Mononuclear cell (primary cell): Measurements from ENCODE around the gene GPR12. TPM values are rescaled to one million over a fixed set of nuclear protein-coding genes. Genes with fewer than 3 reads are reported as not detected.

Experiments used
- H3K27me3 ChIP-seq: 2 replicates; pipeline ENCODE4 v1.6.0; 2011; ENCODE audit warnings: low read length, control low read depth; ENCODE audit not compliant: insufficient read depth
- H3K4me1 ChIP-seq: 2 replicates; pipeline ENCODE4 v1.5.1; 2011; ENCODE audit warnings: mild to moderate bottlenecking, low read length, control low read depth; ENCODE audit not compliant: insufficient read depth
- H3K4me3 ChIP-seq: 2 replicates; pipeline ENCODE4 v1.5.1; 2011; ENCODE audit warnings: mild to moderate bottlenecking, low read length, moderate library complexity
- H3K9me3 ChIP-seq: 2 replicates; pipeline ENCODE4 v1.5.1; 2011; ENCODE audit warnings: low read depth, mild to moderate bottlenecking, control low read depth, low read length
- total RNA-seq: library from RNA; depleted of rRNA; stranded (reverse); fragments of >200 nt; gene quantifications from one replicate; pipeline ENCODE4 v1.2.3, GENCODE V29; 2012

Gene GPR12
- total RNA-seq, 1 donor: not detected

- no peaks in the 10 kb centered on the region for H3K9me3 ChIP-seq
- no peak overlapping the region for H3K4me3 ChIP-seq
- H3K27me3 ChIP-seq: no peaks in the 10 kb centered on the region
- peaks cover 12% of the 10 kb centered on the region for H3K4me1 ChIP-seq
Observed at GRCh38 chr13:26721251-26722121, 39.1 kb downstream of the GPR12 start.

- Histone ChIP-seq H3K27me3 (no peaks in the 10 kb centered on the region), H3K9me3 (no peaks in the 10 kb centered on the region), H3K4me3 (no peak overlapping the region), H3K4me1 (peaks cover 12% of the 10 kb centered on the region)
Observed at GRCh38 chr13:26719356-26719945, 41.1 kb downstream of the GPR12 start.

- Histone ChIP-seq H3K9me3 (no peaks in the 10 kb centered on the region), H3K4me1 (peaks cover 12% of the 10 kb centered on the region), H3K27me3 (no peaks in the 10 kb centered on the region), H3K4me3 (no peak overlapping the region)
Observed at GRCh38 chr13:26718872-26719271, 41.7 kb downstream of the GPR12 start.

- Histone ChIP-seq H3K4me1 (peaks cover 12% of the 10 kb centered on the region), H3K9me3 (no peaks in the 10 kb centered on the region), H3K4me3 (no peak overlapping the region), H3K27me3 (no peaks in the 10 kb centered on the region)
Observed at GRCh38 chr13:26718146-26718545, 42.4 kb downstream of the GPR12 start.

- peaks cover 10% of the 10 kb centered on the region for H3K4me1 ChIP-seq
- H3K4me3 ChIP-seq: no peak overlapping the region
- H3K27me3 ChIP-seq: no peaks in the 10 kb centered on the region
- H3K9me3 ChIP-seq: no peaks in the 10 kb centered on the region
Observed at GRCh38 chr13:26716984-26717383, 43.6 kb downstream of the GPR12 start.

GRCh38 chr13:26713341-26713740, 47.2 kb downstream of the GPR12 start:
- no peaks in the 10 kb centered on the region for H3K27me3 ChIP-seq
- H3K9me3 ChIP-seq: no peaks in the 10 kb centered on the region
- H3K4me3 ChIP-seq: no peak overlapping the region
- no peaks in the 10 kb centered on the region for H3K4me1 ChIP-seq

- Histone ChIP-seq H3K9me3 (no peaks in the 10 kb centered on the region), H3K4me3 (no peak overlapping the region), H3K27me3 (no peaks in the 10 kb centered on the region), H3K4me1 (no peaks in the 10 kb centered on the region)
Observed at GRCh38 chr13:26711211-26711610, 49.4 kb downstream of the GPR12 start.

- Histone ChIP-seq H3K27me3 (no peaks in the 10 kb centered on the region), H3K4me3 (no peak overlapping the region), H3K9me3 (no peaks in the 10 kb centered on the region), H3K4me1 (no peaks in the 10 kb centered on the region)
Observed at GRCh38 chr13:26710166-26710565, 50.4 kb downstream of the GPR12 start.

- Histone ChIP-seq H3K4me3 (no peak overlapping the region), H3K27me3 (no peaks in the 10 kb centered on the region), H3K9me3 (no peaks in the 10 kb centered on the region)
Observed at GRCh38 chr13:26709461-26709860, 51.1 kb downstream of the GPR12 start.

GRCh38 chr13:26708007-26708297, 52.6 kb downstream of the GPR12 start:
- Histone ChIP-seq H3K4me3 (no peak overlapping the region), H3K4me1 (no peaks in the 10 kb centered on the region), H3K9me3 (no peaks in the 10 kb centered on the region), H3K27me3 (no peaks in the 10 kb centered on the region)

More at GRCh38 chr13:26709461-26709860, 51.1 kb downstream of the GPR12 start:
- no peaks in the 10 kb centered on the region for H3K4me1 ChIP-seq

GRCh38 chr13:26707122-26708006, 53.2 kb downstream of the GPR12 start:
- no peaks in the 10 kb centered on the region for H3K4me1 ChIP-seq
- no peak overlapping the region for H3K4me3 ChIP-seq
- no peaks in the 10 kb centered on the region for H3K9me3 ChIP-seq
- H3K27me3 ChIP-seq: no peaks in the 10 kb centered on the region

GRCh38 chr13:26706381-26706780, 54.2 kb downstream of the GPR12 start:
- no peaks in the 10 kb centered on the region for H3K9me3 ChIP-seq
- H3K4me1 ChIP-seq: no peaks in the 10 kb centered on the region
- no peaks in the 10 kb centered on the region for H3K27me3 ChIP-seq
- no peak overlapping the region for H3K4me3 ChIP-seq

- H3K4me3 ChIP-seq: no peak overlapping the region
- no peaks in the 10 kb centered on the region for H3K4me1 ChIP-seq
- H3K27me3 ChIP-seq: no peaks in the 10 kb centered on the region
- no peaks in the 10 kb centered on the region for H3K9me3 ChIP-seq
Observed at GRCh38 chr13:26705536-26705935, 55.0 kb downstream of the GPR12 start.
